ENCODE data around the gene EBPL. TPM values are rescaled to one million over a fixed set of nuclear protein-coding genes. Genes with fewer than 3 reads are reported as not detected.

The EBPL gene
- total RNA-seq, 4 donors from 2014 or later: 17.0 to 56.4 (median 45.9) TPM

- TF ChIP-seq EP300 (IDR thresholded peaks at IDR 0.05): no peak
- TF ChIP-seq POLR2AphosphoS5 (IDR thresholded peaks at IDR 0.05): no peak
- intact Hi-C loops (cut with DNase I): no loop called here
- Histone ChIP-seq H3K27ac (replicated peaks in 1 of 4) (no peak overlapping the region), H3K36me3 (no peaks in the 10 kb centered on the region), H3K27me3 (no peaks in the 10 kb centered on the region), H3K9me3 (no peaks in the 10 kb centered on the region), H3K4me1 (peaks cover 0 to 6% (median 0%) of the 10 kb centered on the region in 4 donors), H3K4me3 (no peak overlapping the region)
- no peak for DNase-seq (ENCODE audit: extremely low spot score)
- WGBS: 85% methylated on average over 2 of the region's 2 CpGs
Measured at GRCh38 chr13:49638744-49639072, 52.6 kb downstream of the EBPL start.

- TF ChIP-seq POLR2A (IDR thresholded peaks at IDR 0.05; ENCODE audit: low read depth): no peak
- TF ChIP-seq POLR2AphosphoS5 (IDR thresholded peaks at IDR 0.05): no peak
- TF ChIP-seq CTCF (IDR thresholded peaks at IDR 0.05): no peak
- no peak for TF ChIP-seq EP300 (IDR thresholded peaks at IDR 0.05)
- 94% methylated on average over 4 of the region's 4 CpGs for WGBS
- intact Hi-C loops (cut with DNase I): no loop called here
Measured at GRCh38 chr13:49638030-49638743, 53.1 kb downstream of the EBPL start.

GRCh38 chr13:49636705-49637104 lies 54.6 kb downstream of the EBPL start:
- DNase-seq (ENCODE audit: extremely low spot score): no peak
- TF ChIP-seq POLR2A (IDR thresholded peaks at IDR 0.05; ENCODE audit: low read depth) (no peak), CTCF (IDR thresholded peaks at IDR 0.05) (no peak), POLR2AphosphoS5 (IDR thresholded peaks at IDR 0.05) (no peak), EP300 (IDR thresholded peaks at IDR 0.05) (no peak)
- no peak overlapping the region for H3K4me3 ChIP-seq
- H3K4me1 ChIP-seq: peaks cover 0 to 5% (median 0%) of the 10 kb centered on the region in 4 donors
- H3K27ac ChIP-seq (replicated peaks in 1 of 4): no peak overlapping the region
- H3K27me3 ChIP-seq: no peaks in the 10 kb centered on the region
- intact Hi-C loops (cut with DNase I): no loop called here
- H3K9me3 ChIP-seq: no peaks in the 10 kb centered on the region
- 95% methylated on average over 5 of the region's 5 CpGs for WGBS
- no peaks in the 10 kb centered on the region for H3K36me3 ChIP-seq

More at GRCh38 chr13:49638030-49638743, 53.1 kb downstream of the EBPL start:
- H3K9me3 ChIP-seq: no peaks in the 10 kb centered on the region
- H3K36me3 ChIP-seq: no peaks in the 10 kb centered on the region
- no peak overlapping the region for H3K4me3 ChIP-seq
- peaks cover 0 to 6% (median 0%) of the 10 kb centered on the region in 4 donors for H3K4me1 ChIP-seq
- no peaks in the 10 kb centered on the region for H3K27me3 ChIP-seq
- DNase-seq (ENCODE audit: extremely low spot score): no peak
- H3K27ac ChIP-seq (replicated peaks in 1 of 4): no peak overlapping the region

GRCh38 chr13:49635599-49636433 lies 55.5 kb downstream of the EBPL start:
- WGBS: 67% methylated on average over 10 of the region's 10 CpGs
- H3K4me3 ChIP-seq: peak overlapping the region; percentile 20 to 34 (median 28)
- H3K4me1 ChIP-seq: no peaks in the 10 kb centered on the region
- no peaks in the 10 kb centered on the region for H3K36me3 ChIP-seq
- H3K9me3 ChIP-seq: no peaks in the 10 kb centered on the region
- no peak overlapping the region for H3K27ac ChIP-seq (replicated peaks in 1 of 4)
- intact Hi-C loops (cut with DNase I): no loop called here
- TF ChIP-seq POLR2A (IDR thresholded peaks at IDR 0.05; ENCODE audit: low read depth): no peak
- TF ChIP-seq CTCF (IDR thresholded peaks at IDR 0.05): no peak
- TF ChIP-seq POLR2AphosphoS5 (IDR thresholded peaks at IDR 0.05): no peak
- TF ChIP-seq EP300 (IDR thresholded peaks at IDR 0.05): no peak
- DNase-seq (ENCODE audit: extremely low spot score): no peak
- no peaks in the 10 kb centered on the region for H3K27me3 ChIP-seq

GRCh38 chr13:49633710-49634109 lies 57.6 kb downstream of the EBPL start:
- no peak for TF ChIP-seq EP300 (IDR thresholded peaks at IDR 0.05)
- TF ChIP-seq POLR2A (IDR thresholded peaks at IDR 0.05; ENCODE audit: low read depth): no peak
- no peak for TF ChIP-seq POLR2AphosphoS5 (IDR thresholded peaks at IDR 0.05)
- no peak for TF ChIP-seq CTCF (IDR thresholded peaks at IDR 0.05)
- intact Hi-C loops (cut with DNase I): no loop called here
- no peak overlapping the region for H3K4me3 ChIP-seq
- DNase-seq (ENCODE audit: extremely low spot score): no peak
- H3K9me3 ChIP-seq: no peaks in the 10 kb centered on the region
- H3K36me3 ChIP-seq: no peaks in the 10 kb centered on the region
- H3K4me1 ChIP-seq: peaks cover 0 to 8% (median 0%) of the 10 kb centered on the region in 4 donors
- H3K27me3 ChIP-seq: no peaks in the 10 kb centered on the region
- no peak overlapping the region for H3K27ac ChIP-seq (replicated peaks in 1 of 4)
- WGBS: 83% methylated on average over 4 of the region's 4 CpGs
